ENCODE results near the gene WDR18.
"Not testable (repeated sequence)": the region's sequence is repeated elsewhere in the genome, so short reads cannot be mapped to it uniquely, and the experiment has no call there.

The WDR18 gene

DNA sequence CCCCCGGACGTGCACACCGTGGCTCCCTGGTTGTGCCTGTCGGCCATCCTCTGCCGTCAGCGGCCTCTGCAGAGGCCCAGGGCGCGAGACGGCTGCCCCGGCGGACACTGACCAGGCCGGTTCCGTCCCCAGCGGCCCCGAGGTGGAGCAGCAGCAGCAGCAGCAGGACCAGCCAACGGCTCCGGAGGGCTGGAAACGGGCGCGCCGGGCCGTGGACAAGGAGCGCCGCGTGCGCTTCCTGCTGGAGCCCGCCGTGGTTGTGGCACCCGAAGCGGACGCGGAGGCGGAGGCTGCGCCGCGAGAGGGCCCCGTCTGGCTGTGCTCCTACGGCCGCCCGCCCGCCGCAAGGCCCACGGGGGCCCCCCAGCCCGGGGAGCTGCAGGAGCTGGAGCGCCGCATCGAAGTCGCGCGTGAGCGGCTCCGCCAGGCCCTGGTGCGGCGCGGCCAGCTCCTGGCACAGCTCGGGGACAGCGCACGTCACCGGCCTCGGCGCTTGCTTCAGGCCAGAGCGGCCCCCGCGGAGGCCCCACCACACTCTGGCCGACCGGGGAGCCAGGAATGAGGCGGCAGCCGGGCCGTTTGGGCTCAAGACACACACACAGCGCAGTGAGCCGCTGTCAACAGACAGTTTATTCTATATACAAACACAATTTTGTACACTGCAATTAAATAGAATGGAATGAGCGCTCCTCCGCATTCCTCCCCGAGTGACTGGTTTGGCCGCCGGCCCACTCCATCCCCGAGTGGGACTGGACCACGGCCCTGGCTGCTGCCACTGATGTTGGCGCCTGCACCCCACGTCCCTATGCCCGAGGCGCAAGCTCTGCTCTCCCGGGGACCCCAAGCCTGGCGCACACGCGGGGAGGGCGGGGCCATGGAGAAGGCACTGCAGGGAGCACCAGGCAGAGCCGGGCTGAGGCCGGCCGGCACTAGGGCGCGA, 25.2 kb downstream of the WDR18 start:
- DNase-seq, result no peak

DNA sequence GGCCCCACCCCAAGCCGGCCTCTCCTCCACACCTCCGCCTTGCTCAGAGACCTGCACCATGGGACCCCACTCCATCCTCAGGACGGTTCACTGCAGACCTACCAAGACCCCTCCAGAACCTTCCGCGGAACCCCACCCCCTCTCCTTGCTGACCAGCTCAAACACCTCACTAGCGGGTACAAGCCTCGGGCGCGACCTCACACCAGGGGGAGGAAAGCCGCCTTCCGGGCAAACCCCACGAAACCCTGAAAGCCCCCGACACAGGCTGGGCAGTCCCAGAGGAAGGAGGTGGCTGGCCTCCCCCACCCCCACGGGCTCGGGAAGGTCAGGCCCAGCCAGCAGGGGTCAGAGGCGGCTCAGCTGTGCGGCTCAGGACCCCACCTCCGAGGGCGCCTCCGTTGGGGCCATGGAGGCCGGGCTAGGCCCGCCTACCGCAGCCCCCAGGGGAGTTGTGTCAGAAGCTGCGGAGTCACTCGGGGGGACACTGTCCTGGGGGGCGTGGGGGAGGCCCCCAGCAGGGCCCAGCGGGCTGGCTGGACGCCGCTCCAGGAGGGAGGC, 25.9 kb downstream of the WDR18 start:
- DNase-seq, result no peak

DNA sequence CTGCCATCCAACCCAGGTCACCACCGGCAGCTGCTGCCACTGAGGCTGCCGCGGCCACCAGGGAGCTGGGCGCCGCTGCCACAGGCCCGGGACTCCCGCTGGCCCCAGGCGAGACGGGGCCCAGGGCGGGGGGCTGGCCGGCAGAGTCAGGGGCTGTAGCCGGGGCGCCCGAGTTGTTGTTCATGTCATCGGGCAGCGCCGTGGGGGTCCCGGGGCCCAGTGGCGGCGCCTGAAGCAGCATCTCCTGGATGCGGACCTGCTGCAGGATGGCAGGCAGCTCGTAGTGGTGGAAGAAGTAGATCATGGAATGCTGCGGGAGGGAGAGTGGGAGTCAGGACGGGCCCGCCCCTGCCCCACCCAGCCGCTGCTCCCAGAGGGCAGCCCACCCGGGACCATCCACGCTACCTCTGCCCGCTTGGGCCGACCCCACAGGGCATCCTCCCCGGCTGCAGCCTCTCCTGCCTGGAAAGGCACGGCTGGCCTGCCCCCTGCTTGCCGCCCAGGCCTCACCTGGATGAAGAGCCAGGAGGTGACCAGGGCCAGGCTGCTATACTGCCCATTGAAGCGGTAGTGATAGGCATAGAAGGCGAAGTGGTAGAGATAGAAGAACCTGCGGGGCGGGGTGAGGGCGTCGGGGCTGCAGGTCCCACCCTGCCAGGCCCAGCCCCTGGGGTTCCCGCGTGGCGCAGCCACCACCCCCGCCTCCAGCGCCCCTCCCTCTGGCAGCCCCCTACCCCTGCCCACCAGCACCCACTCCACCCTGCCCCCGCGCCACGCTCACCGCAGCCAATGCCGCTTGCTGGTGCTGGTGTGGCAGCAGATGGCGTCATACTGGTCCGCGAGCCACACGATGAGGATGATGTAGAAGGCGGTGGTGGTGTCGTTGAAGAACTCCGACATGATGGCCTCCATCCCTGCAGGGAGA, 26.7 kb downstream of the WDR18 start:
- no peak for DNase-seq

DNA sequence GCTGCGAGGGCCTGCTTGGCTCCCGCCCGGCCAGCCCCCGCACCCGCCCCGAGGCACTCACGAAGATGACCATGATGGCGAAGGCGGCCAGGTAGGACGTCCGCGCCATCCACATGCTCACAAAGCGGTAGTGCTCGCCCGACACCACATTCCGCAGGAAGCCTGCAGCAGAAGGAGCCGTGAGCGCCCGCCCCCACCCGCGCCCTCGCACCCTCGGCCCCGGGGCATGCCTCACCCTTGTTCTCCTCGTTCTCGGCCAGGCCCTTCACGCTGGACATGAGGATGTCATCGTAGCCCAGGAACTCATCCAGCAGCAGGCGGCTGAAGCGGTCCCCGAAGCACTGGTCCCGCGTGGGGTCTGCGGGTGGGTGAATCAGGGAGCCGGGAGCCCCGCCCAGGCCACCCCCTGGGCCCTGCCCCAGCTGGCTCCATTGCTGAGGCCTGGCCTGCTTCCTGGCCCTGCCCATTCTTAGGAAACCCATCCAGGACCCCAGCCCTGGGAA, 27.7 kb downstream of the WDR18 start:
- no peak for DNase-seq

DNA sequence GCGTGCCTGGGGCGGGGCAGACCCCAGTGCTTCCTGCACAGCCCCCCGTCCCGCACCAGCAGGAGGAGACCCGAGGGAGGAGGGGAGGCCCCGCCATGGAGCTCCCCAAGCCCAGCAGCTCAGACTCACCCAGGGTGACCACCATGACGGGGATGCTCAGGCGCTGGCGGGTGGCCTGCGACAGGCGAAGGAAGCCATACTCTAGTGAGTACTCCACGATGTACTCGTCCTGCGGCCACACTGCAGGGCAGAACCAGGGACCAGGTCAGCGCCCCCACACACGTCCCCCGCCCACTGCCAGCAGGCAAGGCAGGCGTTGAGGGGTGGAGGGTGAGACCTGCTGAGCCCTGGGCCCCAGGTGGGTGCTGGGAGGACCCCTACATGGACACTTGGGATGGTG, 28.2 kb downstream of the WDR18 start:
- DNase-seq, result no peak

DNA sequence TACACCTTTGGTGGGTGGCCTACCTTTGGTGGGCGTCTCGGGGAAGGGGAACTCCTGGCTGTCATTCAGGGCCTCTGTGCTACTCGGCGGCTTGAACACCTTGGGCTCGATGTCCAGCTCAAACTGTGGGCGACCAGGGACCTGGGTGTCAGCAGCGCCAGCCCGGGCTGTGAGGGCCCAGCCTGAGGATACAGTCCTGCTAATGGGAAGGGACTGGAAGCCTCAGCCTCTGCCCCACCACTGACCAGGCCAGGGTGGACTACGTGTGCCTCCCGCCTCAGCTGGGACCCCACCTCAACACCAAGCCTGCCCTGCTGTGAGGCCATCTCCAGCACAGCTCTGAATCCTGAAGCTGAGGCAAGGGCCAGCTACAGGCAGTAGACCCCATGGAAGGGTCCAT, 29.1 kb downstream of the WDR18 start:
- DNase-seq, result no peak

DNA sequence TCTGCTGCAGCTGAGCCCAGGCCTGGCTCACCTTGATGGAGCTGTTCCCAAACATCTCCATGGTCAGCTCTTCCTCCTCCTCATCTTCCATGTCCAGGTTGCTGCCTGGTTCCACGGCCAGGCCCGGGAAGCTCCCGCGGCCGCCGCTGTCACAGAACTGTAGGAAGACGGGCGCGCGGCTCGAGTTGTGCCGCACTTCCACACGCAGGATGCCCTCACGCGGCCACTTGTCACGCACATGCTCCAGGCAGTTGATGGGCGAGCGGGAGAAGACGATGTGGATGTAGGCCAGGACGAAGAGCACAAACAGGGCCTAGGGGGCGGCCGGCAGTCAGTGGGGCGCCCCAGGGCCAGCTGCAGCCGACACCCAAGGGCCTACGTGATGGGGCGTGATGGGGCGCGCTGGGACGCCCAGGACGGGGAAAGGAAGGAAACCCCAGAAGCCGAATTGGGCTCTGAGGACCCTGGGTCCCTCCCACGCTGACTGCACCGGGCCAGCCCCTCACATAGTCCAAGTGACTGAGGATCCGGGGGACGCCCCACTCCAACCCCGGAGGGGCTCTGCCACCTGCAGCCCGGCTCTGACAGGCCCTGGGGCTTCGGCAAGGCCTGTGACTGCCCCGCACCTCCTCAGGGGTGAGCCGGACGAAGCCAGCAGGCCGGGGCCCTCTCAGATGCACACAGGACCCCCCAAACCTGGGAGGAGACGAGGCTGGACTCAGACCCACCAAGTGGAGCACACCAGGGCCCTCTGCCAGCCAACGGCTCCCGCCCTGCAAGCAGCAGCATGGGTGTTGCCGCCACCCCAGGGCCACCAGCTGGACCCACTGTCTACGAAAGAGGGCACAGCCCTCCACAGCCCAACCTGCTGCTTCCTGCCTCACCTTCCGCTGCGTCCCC, 30.3 kb downstream of the WDR18 start:
- DNase-seq, result no peak

DNA sequence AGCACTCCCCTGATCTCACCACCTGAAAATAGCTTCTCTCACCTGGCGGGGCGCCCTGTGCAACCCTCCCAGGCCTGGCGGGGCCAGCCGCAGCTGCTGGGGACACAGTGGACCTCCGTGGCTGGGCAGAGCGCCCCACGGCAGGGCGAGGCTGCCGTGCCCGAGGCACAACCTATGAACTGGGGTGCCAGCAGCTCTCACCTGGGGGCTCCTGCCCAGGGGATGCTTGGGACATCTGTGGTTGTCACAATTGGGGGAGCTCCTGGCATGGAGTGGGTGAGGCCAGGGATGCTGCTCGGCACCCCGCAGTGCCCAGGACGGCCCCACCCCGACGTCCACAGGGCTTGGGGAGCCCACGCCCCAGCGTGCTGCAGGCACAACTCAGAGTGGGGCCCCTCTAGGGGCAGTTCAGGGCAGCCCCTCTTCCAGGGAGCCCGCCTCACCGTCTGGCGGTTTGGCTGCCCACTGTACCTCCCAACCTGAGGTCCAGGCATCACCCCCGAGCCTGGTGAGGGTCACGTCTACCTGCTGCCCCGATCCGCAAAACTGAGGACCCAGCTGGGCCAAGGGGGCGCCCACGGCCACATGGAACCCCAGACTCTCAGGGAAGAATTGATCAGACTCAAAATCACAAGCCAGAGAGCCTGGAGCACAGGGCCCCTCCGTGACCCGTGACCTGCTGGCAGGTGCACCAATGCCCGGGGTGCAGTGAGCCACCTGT, 31.1 kb downstream of the WDR18 start:
- no peak for DNase-seq

DNA sequence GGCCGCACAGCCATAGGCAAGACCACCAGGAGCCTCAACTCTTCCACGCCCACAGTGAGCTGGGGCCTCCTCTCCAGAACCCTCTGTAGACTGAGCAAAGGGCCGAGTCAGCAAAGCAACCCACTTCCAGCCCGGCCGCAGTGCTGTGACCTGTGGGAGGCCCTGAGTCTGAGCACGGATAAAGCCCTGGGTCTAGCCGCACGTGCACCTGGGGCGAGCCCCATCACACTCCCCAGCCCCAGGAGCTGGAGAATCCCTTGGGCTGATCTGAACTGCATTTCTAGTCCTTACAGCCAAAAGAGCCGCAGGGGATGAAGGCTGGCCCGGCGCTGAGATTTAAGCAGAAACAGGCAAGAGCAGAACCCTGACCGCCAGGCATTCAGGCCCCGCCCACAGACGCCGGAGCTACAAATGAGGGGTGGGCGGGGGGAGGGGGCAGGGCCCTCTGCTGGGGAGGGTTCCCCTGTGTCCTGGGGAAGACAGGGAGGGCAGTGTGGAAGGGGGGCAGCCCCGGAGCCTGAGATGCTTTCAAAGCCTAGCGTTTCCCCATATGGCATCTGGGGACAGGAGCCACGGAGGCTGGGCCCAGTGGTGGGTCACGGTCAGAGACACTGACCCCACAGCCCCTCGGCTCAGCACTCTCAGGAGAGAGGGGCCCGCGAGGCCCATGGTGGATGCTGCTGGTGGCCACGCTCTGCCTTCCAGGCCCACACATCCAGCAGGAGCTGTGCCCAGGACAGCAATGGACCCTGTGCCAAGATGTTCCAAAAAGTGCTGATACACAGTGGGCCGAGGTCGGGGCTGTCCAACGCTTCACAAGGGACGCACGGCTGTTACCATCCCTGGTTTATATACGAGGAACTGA, 31.9 kb downstream of the WDR18 start:
- DNase-seq, result no peak

DNA sequence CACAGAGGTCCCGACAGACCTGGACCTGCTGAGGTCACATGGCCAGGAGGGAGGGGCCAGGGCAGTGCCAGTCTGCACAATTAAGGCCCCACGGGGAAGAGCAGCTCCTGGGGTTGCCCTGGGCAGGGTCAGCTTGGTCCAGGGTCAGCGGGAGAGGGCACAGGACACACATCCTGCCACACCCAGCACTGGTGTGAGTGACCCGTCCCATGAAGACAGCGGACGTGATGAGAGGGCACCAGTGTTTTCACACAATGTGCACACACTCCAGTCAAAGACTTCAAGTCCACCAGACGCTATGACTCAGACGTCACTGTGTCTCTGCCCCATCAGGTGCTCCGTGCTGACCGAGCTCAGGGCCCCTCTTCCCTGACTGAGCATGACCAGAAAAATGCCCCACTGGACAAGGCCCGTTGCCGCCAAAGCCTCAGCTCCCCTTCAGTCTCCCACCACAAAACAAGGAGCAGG, 32.5 kb downstream of the WDR18 start:
- no peak for DNase-seq

DNA sequence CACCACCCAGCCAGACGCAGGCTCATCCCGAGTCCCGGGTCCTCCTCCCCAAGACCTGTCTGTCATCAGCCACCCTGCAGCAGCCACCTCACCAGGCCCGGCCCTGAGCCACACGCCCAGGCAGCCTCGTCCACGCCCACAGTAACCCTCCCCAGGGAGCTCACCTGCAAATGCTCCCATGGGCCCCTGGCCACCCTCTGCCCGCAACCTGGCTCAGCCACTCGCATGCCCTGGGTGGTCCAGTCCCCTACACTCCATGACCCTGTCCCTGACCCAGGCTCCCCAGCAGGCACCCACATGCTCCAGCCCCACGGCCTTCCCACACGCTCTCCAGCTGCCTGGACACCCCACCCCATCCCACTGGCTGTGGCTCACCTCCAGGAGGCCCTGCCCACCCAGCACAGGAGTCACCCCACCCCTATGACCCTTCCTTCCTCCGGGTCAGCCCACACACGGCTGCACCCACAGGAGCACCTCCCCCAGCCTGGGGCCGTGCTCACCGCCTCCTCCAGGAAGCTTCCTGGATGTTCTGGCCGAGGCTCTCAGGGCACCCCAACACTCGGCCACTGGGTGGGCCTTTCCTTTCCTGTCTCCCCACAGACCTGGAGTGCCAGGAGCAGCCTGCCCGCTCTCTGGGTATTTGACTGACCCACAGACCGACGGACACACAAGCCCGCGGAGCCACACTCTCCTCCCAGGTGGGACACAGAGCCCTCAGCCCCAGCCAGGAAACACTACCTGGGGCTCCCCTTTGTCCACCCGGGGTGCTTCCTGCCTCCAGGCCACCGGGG, 33.2 kb downstream of the WDR18 start:
- DNase-seq, result no peak

DNA sequence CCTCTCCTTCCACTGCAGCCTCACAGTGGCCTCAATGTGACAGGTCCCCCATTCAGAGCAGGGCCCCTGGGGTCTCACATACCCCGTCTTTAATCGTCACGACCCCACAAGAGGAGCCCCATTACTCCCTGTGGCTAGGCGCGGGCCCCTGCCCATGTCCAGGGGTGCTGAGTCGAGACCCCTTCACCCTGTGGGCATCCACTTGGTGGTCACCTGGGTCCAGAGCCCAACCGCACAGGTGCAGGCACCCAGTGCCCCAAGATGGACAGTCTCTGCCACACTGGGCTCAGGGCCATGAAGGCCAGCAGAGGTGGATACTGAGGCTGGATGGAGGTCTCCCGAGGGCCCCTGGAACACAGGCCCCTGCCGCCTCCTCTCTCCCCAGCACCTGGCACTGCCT, 33.8 kb downstream of the WDR18 start:
- no peak for DNase-seq

DNA sequence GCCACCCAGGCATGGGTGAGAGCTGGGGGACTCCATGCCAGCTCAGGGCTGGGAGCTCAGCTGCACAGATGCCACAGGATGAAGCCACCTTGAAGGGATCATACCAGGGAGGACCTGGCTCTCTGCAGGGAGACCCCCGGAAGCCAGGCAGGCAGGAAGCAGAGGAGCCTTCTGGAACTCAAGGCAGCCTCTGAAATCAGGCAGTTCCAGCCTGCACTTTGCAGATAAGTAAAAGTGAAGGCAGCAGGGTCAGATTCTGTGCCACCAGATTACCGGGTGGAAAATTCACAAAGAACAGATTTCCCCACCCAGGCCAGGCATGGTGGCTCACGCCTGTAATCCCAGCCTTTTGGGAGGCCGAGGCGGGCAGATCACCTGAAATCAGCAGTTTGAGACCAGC, 34.2 kb downstream of the WDR18 start:
- DNase-seq, result no peak

DNA sequence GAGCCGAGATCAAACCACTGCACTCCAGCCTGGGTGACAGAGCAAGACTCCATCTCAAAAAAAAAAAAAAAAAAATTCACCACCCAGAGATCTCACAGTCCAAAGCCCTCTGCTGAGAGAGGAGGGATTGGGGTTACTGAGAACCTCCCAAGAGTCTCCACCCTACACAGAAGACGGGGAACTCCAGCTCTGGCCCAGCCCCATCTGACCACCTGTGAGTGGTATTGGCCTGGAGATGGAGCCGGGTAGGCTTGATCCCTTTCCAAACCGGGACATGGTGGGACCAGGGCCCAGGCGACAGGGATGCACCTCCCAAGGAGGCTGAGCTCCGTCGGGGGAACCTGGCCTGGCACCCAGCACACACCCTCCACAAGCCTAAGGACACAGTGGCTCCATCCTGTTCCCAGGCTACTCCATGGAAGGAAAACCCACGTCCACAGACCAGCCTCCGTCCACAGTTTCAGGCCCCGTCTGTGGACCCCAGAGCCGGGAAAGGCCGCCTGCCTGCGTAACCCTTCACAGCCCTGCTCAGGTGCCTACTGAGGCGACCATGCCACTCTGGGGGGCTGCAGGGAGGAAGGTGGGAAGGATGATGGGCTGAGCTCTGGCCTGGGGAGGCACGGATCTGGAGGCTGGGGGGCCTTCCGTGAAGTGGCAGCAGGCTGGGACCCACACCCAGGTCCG, 34.9 kb downstream of the WDR18 start:
- DNase-seq, result no peak

DNA sequence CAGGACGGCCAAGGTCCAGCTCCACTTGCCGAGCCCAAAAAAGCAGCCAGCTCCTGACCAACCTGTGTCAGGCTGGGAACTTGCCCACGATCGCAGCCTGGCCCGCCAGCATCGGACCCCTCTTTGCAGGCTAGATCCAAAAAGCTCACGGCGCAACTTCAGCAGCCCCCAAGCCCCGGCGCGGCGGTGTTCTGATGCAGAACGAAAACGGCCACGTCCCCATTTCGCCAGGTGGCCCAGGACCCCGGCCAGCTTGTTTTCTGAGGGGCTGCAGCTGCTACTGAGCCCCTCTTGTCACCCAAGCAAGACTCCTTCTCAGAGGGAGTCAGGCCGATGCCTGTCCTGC, 35.4 kb downstream of the WDR18 start:
- no peak for DNase-seq

DNA sequence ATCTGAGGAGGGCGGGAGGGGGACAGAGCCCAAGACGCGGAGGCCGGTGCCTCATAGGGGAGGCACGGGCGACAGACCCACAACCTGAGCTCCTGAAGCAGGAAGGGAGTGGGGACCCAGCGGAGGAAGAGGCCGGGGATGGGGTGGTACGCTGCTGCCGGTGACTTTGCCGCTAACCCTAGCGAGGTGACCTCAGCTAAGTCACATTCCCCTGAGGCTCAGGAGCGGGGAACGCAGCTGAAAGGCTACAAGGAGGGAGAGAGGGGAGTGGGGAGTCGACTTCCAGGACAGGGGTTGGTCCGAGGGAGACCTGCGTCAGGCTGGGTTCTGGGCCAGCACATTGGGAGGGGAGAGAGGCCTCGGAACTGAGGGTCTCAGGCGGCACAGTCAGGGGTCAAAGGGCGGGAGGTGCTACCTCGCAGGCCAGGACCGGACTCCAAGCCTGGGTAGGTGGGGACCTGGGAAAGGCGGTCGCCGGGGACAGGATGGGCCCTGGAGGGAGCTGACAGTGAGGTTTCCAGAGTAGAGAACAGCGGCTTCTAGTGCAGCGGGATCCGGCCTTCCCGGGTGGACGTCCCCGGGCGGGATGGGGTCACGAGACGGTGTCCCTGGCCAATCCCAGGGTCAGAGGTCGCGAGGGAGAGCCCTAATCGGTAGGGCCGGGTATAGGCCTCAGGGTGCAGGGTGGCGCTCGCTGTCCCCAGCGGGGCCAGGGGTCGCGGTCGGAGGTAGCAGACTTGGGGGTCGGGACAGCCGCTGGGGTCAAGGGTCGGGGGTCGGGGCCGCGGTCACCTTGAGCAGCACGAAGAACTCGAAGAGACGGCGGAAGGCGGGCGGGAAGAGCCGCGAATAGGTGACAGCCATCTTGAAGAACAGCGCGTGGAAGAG, 36.1 kb downstream of the WDR18 start:
- DNase-seq, result peak in 1 of 2 donors; percentile 37

DNA sequence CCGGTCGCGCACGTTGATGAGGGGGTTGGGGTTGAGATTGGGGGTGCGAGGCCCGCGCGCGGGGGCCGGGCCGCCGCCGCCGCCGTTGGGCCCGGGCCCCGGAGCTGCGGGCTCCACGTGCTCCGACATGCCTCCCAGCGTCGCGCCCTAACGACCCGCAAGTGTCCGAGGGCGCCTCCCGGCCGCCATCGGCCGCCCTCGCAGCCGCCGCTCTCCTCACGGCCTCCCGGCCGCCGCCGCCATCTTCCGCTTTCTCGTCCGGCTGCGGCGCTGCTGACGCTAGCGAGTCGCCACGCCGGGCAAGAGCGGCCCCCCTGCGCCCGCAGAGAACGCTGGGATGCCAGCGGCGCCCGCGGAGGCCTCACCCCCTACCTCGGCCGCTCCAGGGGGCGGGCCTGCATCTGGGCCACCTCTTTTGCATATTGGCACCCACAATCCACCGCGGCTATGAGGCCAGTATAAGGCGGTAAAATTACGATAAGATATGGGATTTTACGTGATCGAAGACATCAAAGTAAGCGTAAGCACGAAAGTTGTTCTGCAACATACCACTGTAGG, 36.8 kb downstream of the WDR18 start, which contains the start of gene TMEM259:
Gene TMEM259 (minus strand): TSS at position 256 of the 558 bp plus-strand sequence. CDS start 127 bp downstream, at position 129.
- DNase-seq, result peak; percentile 94 to 97

DNA sequence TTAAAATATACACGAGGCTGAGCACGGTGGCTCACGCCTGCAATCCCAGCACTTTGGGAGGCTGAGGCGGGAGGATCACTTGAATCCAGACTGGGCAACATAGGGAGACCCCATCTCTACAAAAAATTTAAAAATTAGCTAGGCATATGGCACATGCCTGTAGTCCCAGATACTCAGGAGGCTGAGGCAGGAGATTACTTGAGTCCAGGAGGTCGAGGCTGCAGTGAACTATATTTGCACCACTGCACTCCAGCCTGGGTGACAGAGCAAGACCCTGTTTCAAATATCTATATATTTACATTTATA, 39.7 kb downstream of the WDR18 start:
- DNase-seq, result not testable (repeated sequence)

Data from inflammatory macrophage treated with lipopolysaccharide for 1 hour (primary cell).